Measurements from ENCODE around the gene PTPRQ.

DNA sequence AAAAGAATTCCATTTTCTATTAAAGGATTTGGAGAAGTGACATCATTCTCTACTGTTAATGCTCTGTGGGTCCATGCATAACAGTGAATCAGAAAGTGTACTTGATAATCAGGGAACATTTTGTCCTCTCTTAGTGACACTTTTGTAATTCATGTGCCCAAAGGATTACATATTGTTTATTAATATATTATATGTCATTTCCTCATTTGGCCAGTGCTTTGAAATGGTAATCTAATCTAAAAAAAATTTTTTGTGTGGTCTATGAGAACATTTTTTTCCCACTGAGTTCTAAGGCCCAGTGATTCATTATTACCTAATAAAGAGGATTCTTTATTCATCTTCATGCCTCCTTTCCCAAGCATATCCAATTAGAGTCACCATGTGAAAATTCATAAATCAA, 183.7 kb downstream of the PTPRQ start:
- TF ChIP-seq POLR2A (IDR thresholded peaks at IDR 0.05; ENCODE audit: low read length) (no peak), GATA1 (IDR thresholded peaks at IDR 0.05; ENCODE audit: low read depth, low read length) (no peak)
